HG03103 (cell line): ENCODE results near the gene VDAC1.
"Not testable (repeated sequence)": the region's sequence is repeated elsewhere in the genome, so short reads cannot be mapped to it uniquely, and the experiment has no call there.

ENCODE experiments used
- ATAC-seq: cut with Tn5 transposase; IDR thresholded peaks from one replicate; pipeline ENCODE4 v1.9.1; 2021; ENCODE audit warnings: low read depth; ENCODE audit not compliant: unreplicated experiment

VDAC1 gene, protein sequence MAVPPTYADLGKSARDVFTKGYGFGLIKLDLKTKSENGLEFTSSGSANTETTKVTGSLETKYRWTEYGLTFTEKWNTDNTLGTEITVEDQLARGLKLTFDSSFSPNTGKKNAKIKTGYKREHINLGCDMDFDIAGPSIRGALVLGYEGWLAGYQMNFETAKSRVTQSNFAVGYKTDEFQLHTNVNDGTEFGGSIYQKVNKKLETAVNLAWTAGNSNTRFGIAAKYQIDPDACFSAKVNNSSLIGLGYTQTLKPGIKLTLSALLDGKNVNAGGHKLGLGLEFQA

DNA sequence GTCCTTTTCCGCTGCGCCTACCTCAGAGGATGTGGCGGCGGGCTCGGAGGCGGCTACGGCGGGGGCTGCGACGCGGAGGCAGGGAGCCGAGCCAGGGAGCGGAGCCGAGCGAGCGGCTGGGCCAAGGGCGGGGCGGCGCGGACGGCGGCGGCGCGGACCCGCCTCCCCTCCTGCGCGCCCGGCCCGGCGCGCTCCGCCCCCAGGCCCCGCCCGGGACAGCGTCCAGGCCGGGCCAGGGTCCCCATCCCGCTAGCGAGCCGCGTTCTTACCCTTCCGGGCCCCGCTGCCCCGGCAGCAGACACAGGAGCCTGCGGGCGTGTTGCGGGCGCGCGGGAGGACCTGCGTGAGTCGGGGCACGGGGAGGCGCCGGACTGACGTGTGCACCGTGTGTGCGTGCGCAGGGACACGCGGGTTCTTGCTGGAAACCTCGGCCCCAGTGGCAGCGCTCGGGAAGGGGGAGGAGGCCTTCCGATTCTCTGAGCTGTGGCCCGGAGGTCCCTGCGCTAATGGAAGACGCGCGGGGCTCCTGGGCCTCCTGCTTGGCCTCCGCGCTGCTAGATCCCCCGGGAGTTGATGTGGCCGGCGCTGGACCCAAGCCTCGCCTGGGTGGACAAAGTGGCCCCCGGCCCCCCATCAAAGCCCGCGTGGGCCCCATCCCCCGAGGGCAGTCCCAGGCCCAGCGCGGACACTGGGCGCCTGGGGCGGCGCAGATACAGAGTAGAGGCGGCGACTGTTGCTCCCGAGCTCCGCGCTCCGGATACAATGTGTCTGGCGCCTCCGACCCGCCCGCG lies at the start of gene VDAC1:
Gene VDAC1, minus strand, starts transcription at position 350 of the 791 bp plus-strand sequence. CDS start 11,963 bp downstream, outside the sequence.
- peak; percentile 63 for ATAC-seq

DNA sequence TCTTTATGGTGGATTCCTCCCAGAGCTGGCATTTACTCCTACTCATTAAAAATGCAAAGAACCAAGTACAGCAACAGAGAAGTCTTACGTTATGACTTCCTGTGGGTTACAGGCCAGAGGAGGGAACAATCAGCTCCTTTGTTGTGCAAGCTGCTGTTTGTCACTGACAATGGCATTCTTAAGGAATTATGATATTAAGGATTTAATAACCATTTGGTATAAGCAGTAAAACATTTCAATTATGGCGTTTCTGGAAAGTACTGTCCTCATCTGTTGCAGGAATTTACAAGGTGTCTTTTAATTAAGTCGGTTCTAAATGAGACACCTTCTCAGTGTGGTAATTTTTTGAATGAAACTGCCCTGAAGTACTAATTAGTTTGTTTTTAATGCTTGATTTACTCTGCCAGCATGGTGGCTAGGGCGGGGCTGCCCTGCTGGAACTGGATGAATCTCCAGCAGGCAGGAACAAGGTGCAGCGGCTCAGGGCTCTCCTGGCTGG lies 49.1 kb upstream of the VDAC1 start:
- ATAC-seq, result no peak

DNA sequence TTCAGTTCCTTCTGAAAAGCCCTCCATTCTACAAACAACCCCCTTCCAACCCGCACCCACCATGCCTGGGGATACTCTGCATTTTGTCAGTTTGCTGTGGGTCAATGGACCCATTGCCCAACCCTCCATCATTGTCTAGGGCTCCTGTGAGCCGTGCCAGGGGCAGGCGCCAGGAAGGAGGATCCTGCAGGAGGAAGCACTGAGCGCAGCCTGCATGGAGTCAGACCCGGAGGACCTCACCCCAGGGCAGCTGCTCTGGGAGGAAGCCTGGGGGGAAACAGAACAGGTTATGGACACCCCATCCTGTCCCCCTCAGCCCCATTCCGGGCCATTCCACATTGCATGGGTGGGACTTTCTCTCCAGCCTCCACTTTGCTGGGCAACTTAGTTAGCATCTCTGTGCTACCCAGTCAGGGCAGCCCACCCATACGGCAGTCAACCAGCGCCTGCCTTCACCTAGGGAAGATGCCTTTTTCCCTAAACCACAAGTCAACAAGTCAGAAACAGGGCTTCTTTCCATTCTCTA lies 48.6 kb upstream of the VDAC1 start:
- ATAC-seq, result no peak

DNA sequence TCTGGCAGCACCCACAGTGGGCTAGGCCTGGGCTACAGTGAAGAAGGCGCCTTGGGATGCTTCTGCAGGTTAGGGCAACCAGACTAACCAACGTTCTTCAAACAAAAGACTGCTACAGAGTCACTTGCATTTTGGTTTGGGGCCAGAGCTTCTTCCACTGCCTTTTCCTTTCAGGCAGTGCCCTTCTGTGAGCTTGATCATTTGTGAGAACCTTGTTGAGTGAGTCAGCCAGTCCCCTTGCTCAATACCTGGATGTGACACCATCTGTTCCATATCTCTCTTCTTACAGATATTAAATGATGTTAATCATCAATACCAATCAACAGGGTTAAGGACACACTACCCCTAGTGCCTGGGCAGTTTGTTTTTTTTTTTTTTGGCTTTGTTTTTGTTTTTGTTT lies 46.5 kb upstream of the VDAC1 start:
- no peak for ATAC-seq

DNA sequence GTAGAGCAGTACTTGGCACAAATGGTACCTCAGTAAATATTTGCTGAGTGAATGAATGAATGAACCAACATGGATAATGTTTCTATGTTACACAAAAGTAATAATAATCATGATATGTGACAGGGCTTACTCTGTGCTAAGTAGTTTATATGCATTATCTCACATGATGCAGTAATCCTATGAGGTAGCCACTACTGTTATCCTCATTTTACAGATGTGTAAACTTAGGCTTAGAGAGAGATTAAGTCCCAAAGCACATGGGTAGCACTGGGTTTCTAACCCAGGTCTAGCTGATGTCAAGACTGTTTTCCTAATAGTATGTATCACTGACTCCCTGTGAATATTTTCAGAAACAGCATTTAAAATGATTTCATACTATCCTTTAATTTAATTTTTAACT lies 44.1 kb upstream of the VDAC1 start:
- no peak for ATAC-seq

DNA sequence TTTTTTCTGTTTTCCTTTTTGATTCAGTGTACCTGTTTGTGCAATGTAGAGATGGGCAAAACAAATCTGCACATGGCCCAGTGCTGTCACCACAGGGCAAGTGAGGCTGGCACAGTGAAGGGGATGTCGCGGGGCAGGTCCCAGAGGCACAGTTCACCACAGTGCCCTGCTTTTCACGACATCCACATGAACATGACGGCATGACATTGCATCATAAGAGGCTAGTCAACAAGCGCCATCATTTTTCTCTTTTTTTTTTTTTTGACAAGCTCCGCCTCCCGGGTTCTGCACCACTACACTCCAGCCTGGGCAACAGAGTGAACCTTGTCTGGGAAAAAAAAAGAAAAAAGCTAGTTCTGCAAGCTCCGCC lies 42.9 kb upstream of the VDAC1 start:
- ATAC-seq, result no peak

DNA sequence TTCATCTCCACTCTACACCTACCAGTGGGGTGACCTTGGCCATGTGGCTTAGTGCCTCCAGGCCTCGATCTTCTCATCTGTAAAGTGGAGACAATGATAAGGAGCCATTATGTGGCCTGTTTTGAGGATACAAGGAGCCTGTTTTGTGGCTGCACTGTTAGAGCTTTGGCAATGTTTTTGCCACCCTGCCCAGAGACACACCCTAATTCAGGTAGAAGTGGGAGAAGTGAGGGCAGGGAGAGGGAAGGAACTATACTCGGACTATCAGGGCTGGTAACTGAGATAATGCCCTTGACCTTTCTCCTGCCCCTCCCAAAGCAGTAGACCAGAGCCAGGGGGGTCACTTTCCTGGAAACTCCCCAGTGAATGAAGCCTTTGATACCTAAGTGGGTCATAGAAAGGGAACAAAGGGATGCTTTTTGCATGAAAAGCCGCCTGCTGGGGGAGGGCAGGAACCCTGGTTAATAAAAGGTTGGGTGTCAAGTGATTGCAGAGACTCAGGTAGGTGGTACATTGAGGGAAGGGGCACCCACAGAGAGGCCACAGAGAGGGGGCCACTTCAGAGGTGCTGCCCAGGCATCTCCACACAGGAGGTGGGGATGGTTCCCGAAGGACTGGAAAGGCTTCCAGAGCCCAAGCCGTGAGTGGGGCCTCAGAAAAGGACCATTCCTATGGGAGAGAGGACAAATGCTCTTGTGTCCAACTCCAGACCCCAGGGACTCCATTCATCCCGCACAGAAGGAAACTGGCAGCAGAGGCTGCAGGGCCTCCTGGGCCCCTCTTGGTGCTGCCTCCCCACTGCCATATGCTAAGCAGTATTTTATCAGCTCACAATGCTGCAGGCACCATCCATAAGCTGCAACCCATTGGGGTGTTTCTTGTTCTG lies 42.3 kb upstream of the VDAC1 start:
- ATAC-seq, result no peak

DNA sequence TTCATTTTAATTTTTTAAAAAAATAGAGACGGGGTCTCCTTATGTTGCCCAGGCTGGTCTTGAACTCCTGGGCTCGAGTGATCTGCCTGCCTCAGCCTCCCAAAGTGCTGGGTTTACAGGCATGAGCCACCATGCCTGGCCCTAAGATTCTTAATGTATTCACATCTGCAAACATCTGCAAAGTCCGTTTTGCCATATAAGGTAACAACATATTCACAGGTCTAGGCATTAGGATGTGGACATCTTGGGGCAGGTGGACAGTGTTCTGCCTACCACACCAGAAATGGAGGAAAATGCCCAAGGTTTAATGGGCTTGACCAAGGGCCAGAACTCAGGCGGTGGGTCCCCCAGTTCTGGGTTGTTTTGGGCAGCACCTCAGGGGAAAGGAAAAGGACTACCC lies 41.6 kb upstream of the VDAC1 start:
- ATAC-seq, result no peak

DNA sequence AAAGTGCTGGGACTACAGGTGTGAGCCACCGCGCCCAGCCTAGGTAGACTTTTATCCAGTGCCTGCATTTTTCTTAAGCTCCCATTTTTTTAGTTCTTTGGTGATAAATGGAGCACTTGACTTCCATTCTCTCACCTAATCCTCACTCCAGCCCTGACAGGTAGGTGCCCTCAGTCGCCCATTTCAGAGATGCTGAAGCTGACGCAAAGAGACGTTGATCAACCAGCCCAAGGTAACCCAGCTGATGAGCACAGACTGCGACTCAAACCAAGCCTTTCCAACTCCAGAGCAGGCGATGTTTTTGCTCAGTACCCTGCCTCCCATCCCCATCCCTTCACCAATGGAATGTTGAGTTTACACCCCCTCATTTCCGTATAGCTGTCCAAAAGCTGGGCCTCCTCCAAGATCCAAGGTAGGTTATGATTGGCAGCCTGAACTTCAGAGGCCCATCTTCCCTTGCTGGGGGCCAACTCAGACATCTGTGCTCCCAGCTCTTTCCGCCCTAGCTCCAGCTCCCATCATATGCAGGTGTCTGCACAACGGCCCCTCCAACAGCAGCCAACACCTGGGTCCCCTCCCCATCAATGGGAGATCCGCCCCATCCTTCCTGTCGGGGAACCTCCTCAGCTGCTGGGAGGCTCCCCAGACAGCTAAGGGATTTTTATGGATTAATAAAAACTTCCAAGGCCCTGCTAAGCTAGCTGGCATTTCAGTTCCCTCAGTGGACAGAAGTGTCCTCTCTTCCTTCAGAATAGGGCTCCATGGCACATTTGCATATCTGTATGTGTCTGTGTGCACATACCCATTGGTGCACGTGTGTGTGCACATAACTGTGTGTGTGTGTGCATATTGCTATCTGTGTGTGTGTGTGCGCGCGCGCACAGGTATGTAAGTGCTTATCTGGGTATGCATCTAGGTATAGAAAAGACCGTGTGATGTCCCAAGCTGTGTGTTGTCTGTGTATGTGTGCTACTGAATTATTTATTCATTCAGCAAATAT lies 39.3 kb upstream of the VDAC1 start:
- no peak for ATAC-seq

DNA sequence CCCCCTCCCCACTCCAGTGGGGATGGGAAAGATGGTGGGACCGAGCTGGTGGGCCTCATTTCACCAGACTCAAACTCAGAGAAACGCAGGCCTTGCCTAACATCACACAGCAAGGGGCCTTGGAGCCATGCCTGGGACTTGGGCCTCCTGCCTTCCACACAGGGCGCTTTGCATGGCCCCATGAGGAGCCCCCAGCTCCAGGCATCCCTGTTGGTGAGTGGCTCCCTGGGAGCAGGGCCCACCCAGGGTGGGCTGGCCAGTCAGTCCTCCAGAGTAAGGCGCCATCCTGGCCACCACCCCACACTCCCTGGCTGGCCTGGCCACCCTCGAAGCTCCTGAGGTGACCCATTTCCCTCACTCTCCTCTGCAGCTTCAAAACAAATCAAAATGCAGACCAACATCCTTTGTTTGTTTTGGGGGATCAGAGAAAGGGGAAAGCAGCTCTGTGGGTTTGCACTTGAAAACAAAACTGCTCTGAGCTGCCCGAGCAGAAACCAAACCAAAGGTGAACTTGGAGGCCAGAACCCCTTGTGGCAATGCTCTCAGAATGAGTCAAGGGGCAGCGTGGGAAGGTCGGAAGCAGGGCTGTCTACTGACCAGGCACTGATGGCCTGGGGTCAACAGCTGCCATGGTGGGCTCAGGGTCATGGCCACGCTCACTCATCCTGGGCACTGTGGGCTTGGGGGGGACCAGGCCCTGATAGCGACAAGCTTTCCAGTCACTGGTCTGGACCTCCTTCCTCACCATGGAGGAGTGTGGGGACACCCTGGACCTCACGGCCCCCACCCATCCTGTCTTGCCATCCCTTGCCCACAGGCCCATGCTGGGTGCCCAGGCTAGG lies 37.0 kb upstream of the VDAC1 start:
- no peak for ATAC-seq

DNA sequence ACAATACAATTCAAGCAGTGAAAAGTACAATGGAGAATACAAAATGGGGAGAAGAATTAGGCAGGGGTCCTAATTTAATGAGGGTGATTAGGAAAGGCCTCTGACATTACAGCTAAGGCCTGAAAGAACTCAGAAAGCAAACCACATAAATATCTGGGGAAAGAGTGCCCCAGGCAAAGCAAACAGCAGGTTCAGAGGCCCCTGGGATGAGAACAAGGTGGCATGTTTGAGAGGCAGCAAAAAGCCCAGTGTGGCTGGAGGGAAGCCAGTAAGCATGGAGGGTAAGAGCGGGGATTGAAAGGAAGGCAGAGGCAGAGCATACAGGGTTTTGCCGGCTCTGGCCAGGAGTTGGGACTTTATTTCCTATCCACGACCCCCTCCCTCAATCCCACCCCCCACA lies 33.4 kb upstream of the VDAC1 start:
- no peak for ATAC-seq

DNA sequence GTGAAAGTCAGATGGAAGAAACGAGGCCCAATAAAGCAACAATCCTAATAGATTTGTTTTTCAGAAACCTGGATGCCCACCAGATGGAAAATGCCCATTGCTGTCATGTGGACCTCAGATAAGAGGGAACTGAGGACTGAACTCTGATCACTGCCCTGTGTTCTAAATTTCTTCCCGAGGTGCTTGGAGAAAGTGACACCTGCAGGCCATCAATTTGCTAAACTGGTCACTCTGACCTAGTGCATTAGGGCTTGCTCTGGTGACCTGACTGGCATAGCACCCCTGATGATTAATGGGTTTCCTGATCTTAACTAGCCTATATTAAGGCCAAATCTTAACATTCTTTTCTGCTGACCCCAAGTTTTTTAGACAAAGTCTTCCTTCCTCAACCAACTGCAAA lies 32.4 kb upstream of the VDAC1 start:
- no peak for ATAC-seq

DNA sequence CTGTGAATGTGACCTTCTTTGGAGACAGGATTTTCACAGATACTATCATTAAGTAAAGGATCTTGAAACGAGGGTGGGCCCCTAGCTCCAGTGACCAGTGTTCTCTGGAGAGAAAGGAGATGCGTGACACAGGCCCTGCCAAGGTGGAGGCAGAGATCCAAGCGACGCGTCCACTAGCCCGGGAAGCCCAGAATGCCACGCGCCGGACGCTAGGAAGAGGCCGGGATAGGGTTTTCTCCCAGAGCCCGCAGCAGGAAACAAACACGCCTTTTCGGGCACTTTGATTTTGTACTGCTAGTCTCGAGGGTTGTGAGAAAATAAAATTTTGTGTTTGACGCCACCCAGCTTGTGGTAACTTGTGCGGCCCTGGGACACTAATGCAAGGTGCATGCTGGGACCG lies 29.6 kb upstream of the VDAC1 start:
- ATAC-seq, result no peak

DNA sequence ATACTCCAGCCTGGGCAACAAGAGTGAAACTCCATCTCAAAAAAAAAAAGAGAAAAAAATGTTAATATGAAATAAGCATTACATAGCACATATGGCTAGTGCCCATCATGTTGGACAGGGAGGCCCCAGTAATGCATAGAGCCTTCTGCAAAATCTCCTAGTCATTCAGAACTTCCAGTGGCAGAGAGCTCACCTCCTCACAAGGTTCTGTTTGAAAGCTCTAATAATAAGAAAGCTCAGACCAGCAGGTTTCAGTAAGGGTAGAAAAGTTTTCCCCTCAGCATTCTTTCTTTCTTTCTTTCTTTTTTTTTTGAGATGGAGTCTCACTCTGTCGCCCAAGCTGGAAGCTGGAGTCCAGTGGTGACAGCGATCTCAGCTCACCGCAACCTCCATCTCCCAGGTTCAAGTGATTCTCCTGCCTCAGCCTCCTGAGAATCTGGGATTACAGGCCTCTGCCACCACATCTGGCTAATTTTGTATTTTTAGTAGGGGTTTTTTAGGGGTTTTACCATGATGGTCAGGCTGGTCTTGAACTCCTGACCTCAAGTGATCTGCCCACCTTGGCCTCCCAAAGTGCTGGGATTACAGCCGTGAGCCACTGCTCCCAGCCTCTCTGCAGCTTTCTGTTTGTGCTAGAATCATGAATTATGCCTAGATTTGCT lies 25.7 kb upstream of the VDAC1 start:
- not testable (repeated sequence) for ATAC-seq

DNA sequence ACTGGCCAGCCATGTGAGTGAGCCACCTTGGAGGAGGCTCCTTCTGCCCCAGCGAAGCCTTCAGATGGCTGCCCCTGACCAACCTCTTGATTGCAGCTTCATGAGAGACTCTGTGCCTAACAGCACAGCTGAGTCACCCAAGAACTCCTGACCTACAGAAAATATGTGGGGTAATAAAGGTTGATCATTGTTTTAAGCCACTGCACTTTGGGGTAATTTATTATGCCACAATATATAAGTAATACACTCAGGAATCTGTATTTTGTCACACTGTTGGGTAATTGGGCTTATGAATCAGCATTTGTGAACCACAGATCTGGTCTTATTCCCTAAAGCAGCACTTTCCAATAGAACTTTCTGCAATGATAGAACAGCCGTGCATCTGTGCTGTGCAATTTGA lies 24.4 kb upstream of the VDAC1 start:
- ATAC-seq, result no peak

DNA sequence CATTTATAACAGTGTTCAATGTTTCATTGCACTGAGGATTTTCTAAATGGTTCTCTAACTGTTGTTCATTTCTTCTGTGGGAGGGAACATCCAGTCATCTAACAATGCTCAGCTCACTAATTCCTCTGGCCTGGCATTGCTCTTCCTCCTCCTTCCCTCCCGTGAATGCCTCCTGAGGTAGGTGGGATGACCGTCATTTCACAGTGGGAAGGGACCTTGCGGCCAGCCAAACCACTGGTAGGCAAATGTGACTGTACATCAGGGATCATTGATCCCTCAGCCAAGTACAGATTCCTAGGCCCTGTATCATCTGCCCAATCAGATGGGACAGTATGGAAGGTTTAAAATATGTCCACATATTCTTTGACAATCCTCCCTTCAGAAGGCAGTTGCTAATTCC lies 23.7 kb upstream of the VDAC1 start:
- ATAC-seq, result no peak

DNA sequence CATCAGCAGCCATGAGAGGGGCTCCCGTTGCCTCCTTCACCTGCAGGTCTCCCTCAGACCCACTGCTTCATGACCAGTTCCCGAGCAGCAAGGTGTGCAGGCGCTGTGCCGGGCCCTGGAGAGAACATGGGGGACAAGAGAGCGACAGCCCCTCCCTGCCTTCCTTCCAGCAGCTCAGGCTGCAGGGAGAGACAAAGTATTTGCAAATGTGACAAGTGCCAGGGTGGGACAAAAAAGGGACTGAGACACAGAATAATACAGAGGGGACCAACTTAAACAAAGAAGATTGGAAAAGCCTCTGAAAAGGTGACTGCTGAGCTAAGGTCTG lies 22.5 kb upstream of the VDAC1 start:
- no peak for ATAC-seq

DNA sequence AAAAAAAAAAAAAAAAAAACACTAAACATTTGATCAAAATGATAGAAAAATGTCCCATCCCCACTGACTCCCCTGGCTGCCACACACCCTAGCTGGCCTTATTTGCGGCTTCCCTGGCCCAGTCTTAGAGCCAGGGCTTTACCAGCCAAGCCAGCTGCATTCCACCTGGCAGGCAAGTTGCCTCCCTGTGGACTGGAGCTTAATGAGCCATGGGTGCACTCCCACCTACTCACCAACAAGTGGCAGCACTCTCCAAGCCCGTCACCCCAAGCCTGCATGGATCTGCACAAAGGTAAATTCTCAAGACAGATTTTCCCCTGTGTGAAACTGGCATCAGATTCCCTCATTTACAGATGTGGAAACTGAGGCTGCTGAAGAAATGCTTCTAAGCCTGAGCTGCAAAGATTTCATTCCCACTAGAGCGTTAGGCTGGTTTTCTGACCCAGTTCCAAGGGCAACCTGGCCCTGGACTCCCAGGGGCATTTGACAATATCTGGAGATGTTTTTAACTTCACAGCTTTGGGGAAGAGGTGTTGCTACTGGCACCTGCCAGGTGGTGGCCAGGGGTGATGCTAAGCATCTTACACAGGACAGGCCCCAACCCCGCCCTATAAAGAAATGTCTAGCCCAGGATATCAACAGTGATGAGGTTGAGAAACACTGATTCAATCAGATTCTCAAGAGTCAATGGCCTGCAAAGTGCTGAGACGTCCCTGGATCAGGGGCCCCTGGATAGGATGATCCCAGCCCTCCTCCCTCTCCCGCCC lies 21.9 kb upstream of the VDAC1 start:
- peak; percentile 69 for ATAC-seq
